Activated CD4-positive, alpha-beta T cell treated with anti-CD3 and anti-CD28 coated beads for 36 hours (primary cell): Measurements from ENCODE around the gene GJC2. TPM values are rescaled to one million over a fixed set of nuclear protein-coding genes. Genes with fewer than 3 reads are reported as not detected.

Source experiments
- ATAC-seq: fragments of 200-7000 bp; cut with Tn5 transposase; one replicate; pipeline ENCODE4 v1.10.0; 2021; ENCODE audit warnings: mild to moderate bottlenecking, moderate library complexity
- CTCF ChIA-PET: fragments of 350-600 bp; sonication (Branson Sonifier 250); formaldehyde crosslinking; loops from one replicate; lab custom pipeline; 2021; ENCODE audit warnings: antibody characterized with exemption; lab: Charles Lee
- POLR2A ChIA-PET: fragments of 350-600 bp; sonication (Branson Sonifier 250); formaldehyde crosslinking; loops from one replicate; lab custom pipeline; 2021; ENCODE audit warnings: antibody characterized with exemption, inconsistent platforms; lab: Charles Lee
- DNase-seq: peaks from one replicate; pipeline ENCODE4 v3.0.0-alpha.2; 2020
- H3K27ac Mint-ChIP-seq: one replicate; pipeline ENCODE4 v1.8.0; 2021; ENCODE audit warnings: mixed read lengths
- H3K27me3 Mint-ChIP-seq: one replicate; pipeline ENCODE4 v1.8.0; 2021; ENCODE audit warnings: mixed read lengths
- H3K36me3 Mint-ChIP-seq: one replicate; pipeline ENCODE4 v1.8.0; 2021; ENCODE audit warnings: low read depth, mixed read lengths
- H3K4me1 Mint-ChIP-seq: one replicate; pipeline ENCODE4 v1.8.0; 2021; ENCODE audit warnings: mixed read lengths
- H3K4me3 Mint-ChIP-seq: one replicate; pipeline ENCODE4 v1.8.0; 2021; ENCODE audit warnings: mild to moderate bottlenecking, moderate library complexity, mixed read lengths
- H3K9me3 Mint-ChIP-seq: one replicate; pipeline ENCODE4 v1.8.0; 2021; ENCODE audit warnings: low read depth, mixed read lengths
- intact Hi-C, 2 experiments: fragments of 100-400 bp; cut with DNase I in 1 of 2; cut with micrococcal nuclease in 1 of 2; formaldehyde crosslinking; loops; one replicate each; pipeline versions ENCODE4 v1.14.2 to v1.15.1; 2022 to 2024; cut with DNase I, micrococcal nuclease
- total RNA-seq, 2 experiments: library from RNA; stranded (reverse); gene quantifications; one replicate each; pipeline ENCODE4 v1.2.3, GENCODE V29; 2021

Gene GJC2
- total RNA-seq, 2 experiments from 2014 or later = 0.64 TPM; not detected in 1

DNA sequence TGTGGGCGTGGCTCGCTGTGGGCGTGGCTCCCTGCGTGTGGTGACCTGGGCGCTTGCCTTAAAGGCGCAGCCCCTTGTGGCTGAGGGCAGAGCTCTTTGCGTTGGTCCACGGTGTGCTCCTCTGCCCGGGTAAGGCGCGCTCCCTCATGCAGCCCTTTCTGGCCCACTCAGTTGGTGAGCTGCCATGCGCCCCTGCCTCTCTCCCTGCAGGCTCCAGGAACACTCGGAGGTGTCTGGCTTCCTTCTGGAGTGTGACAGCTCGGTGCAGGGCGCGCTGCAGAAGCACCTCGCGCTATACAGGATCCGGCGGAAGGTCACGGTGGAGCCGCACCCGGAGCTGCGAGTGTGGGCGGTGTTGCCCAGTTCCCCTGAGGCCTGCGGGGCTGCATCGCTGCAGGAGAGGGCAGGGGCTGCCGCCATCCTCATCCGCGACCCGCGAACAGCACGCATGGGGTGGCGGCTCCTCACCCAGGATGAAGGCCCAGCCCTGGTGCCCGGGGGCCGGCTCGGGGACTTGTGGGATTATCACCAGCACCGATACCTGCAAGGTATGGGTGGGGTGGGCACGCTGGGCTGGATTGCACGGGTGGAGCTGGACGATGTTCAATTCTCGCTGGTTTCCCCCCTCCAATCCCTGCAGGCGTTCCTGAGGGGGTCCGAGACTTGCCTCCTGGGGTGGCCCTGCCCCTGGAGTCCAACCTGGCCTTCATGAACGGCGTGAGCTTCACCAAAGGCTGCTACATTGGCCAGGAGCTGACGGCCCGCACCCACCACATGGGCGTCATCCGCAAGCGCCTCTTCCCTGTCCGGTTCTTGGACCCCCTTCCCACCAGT, 25.0 kb downstream of the GJC2 start:
- Mint-ChIP-seq H3K36me3 (no peaks in the 10 kb centered on the region), H3K4me3 (no peak overlapping the region), H3K9me3 (no peaks in the 10 kb centered on the region), H3K27me3 (no peaks in the 10 kb centered on the region), H3K4me1 (no peaks in the 10 kb centered on the region), H3K27ac (no peak overlapping the region)
- DNase-seq (peak; percentile 59), ATAC-seq (peak; percentile 67)
- intact Hi-C loops = loop anchor here (1.0 to 2.0 kb wide), 10 partner anchors 8 to 386 kb away; partner anchors contain the start of genes ARF1 (in 1 of the 2), GUK1 (in 1 of the 2), IBA57 (in 1 of the 2) and MRPL55 (in 1 of the 2)
- ChIA-PET POLR2A (interaction anchor here (0.7 to 1.7 kb wide), 3 partner anchors 10 to 175 kb away, joined by 3 to 9 read pairs (median 4); partner anchors contain the start of genes GUK1 and IBA57), CTCF (interaction anchor here (1.1 kb wide), 1 partner anchor 312 kb away, joined by 3 read pairs; no protein-coding TSS in a partner anchor)

- CTCF ChIA-PET = no interaction called here
- no peak for ATAC-seq
- POLR2A ChIA-PET = no interaction called here
- Mint-ChIP-seq H3K36me3 (no peaks in the 10 kb centered on the region), H3K4me3 (no peak overlapping the region), H3K27ac (no peak overlapping the region), H3K9me3 (no peaks in the 10 kb centered on the region), H3K27me3 (no peaks in the 10 kb centered on the region), H3K4me1 (no peaks in the 10 kb centered on the region)
- no peak for DNase-seq
- intact Hi-C loops = loop anchor here in 1 of 2 experiments (2.0 kb wide), 4 partner anchors 93 to 231 kb away; partner anchors contain the start of genes ARF1 and TRIM11
Measured at GRCh38 chr1:228175316-228176023, 25.7 kb downstream of the GJC2 start.

DNA sequence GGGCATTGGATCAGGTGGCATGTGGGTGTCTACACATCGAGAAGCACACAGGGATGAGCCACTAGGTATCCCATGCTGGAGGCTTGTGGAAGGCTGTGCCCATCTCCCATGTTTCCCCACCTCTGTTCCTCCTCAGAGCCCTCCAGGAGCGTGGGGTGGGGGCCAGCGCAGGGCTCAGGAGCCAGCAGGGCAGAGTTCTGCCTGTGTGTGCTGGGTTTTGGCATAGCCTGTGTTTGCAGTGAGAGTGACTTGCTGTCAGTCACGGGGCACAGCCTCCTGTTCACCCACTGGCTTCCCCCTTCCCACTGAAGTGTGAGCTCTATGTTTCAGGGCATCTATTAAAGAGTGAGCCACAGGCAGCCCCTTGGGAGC, 26.3 kb downstream of the GJC2 start:
- ChIA-PET CTCF (interaction anchor here (1.3 kb wide), 1 partner anchor 325 kb away, joined by 3 read pairs; no protein-coding TSS in a partner anchor), POLR2A (no interaction called here)
- intact Hi-C loops = no loop called here
- no peaks in the 10 kb centered on the region for H3K9me3 Mint-ChIP-seq
- H3K4me1 Mint-ChIP-seq = no peaks in the 10 kb centered on the region
- ATAC-seq (no peak), DNase-seq (no peak)
- no peak overlapping the region for H3K27ac Mint-ChIP-seq
- no peaks in the 10 kb centered on the region for H3K36me3 Mint-ChIP-seq
- H3K27me3 Mint-ChIP-seq = no peaks in the 10 kb centered on the region
- H3K4me3 Mint-ChIP-seq = no peak overlapping the region

- POLR2A ChIA-PET = interaction anchor here (0.6 kb wide), 1 partner anchor 46 kb away, joined by 3 read pairs; no protein-coding TSS in a partner anchor
- H3K4me1 Mint-ChIP-seq = no peaks in the 10 kb centered on the region
Measured at GRCh38 chr1:228176461-228177182, 26.9 kb downstream of the GJC2 start.

DNA sequence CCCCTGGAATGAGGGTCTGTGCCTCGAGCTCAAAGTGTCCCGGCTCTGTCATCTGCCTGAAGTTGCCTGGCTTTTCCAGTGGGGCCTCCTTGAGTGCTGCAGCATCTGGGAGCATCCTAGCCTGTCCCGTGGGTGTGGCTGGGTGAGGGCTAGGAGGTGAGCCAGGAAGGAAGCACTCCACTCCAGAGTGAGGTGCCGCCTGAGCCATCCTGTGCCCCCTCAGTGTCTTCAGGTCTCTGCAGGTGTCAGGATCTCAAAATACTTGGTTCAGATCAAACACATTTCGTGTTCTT, 27.4 kb downstream of the GJC2 start:
- Mint-ChIP-seq H3K27ac (no peak overlapping the region), H3K36me3 (no peaks in the 10 kb centered on the region), H3K4me1 (no peaks in the 10 kb centered on the region), H3K4me3 (no peak overlapping the region), H3K9me3 (no peaks in the 10 kb centered on the region), H3K27me3 (no peaks in the 10 kb centered on the region)
- no peak for DNase-seq
- CTCF ChIA-PET = interaction anchor here (1.3 to 1.6 kb wide), 2 partner anchors 10 to 324 kb away, joined by 3 to 8 read pairs; no protein-coding TSS in a partner anchor
- ATAC-seq = no peak
- intact Hi-C loops = no loop called here
- POLR2A ChIA-PET = interaction anchor here (0.6 kb wide), 1 partner anchor 46 kb away, joined by 3 read pairs; no protein-coding TSS in a partner anchor

More at GRCh38 chr1:228176461-228177182, 26.9 kb downstream of the GJC2 start:
- Mint-ChIP-seq H3K36me3 (no peaks in the 10 kb centered on the region), H3K27me3 (no peaks in the 10 kb centered on the region), H3K27ac (no peak overlapping the region), H3K9me3 (no peaks in the 10 kb centered on the region), H3K4me3 (no peak overlapping the region)
- CTCF ChIA-PET = interaction anchor here (1.3 to 1.6 kb wide), 2 partner anchors 10 to 325 kb away, joined by 3 to 8 read pairs; no protein-coding TSS in a partner anchor
- ATAC-seq (no peak), DNase-seq (no peak)
- intact Hi-C loops = no loop called here

- no peak for ATAC-seq
- Mint-ChIP-seq H3K4me1 (no peaks in the 10 kb centered on the region), H3K9me3 (no peaks in the 10 kb centered on the region), H3K36me3 (no peaks in the 10 kb centered on the region), H3K4me3 (no peak overlapping the region), H3K27ac (no peak overlapping the region), H3K27me3 (no peaks in the 10 kb centered on the region)
- ChIA-PET CTCF (interaction anchor here (0.7 to 1.9 kb wide), 3 partner anchors 11 to 375 kb away, joined by 3 to 8 read pairs (median 5); no protein-coding TSS in a partner anchor), POLR2A (no interaction called here)
- intact Hi-C loops = no loop called here
- DNase-seq = no peak
Measured at GRCh38 chr1:228177721-228178710, 28.3 kb downstream of the GJC2 start.

DNA sequence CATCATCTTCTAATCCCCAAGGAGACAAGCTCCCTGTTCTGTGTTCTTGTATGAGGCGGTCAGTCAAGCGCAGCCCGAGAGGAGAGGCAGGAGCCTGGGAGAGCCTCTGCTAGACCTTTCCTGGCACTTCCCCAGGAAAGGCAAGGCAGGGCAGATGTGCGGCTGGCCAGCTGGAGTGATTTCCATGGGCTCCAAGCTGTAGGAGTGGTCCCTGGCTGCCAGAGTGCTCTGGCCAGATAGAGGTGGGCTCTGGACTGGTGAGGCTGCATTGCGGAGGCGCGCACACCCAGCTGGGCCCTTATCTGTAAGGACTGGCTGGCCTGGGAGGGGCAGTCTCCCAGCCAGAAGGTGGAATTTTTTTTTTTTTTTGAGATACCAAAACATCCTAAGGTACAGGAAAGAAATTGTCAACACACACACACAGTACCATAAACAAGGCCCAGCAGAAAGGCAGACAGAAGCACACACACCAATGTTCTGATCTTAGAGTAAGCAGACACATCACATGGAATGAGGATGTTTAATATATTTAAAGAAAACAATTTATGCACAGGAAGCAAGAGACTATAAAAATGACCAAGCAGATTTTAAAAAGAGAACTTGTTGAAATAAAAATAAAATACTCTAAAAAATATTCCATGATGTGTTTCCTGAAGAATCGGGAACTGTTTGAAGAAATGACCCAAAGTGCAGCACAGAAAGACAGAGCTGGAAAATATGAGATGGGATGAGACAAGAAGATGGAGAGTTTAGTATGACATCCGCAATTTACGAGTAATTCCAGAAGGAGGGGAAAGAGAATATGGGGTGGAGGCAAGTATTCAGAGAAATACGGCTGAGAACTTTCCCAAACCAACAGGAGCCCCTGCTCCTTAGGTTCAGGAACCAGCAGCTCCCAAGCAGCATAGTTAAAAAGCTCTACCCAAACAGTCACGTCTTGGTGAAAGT, 29.3 kb downstream of the GJC2 start:
- H3K4me3 Mint-ChIP-seq = no peak overlapping the region
- intact Hi-C loops = no loop called here
- no peak overlapping the region for H3K27ac Mint-ChIP-seq
- no peaks in the 10 kb centered on the region for H3K9me3 Mint-ChIP-seq
- ATAC-seq (no peak), DNase-seq (no peak)
- ChIA-PET CTCF (interaction anchor here (0.7 to 1.9 kb wide), 4 partner anchors 13 to 376 kb away, joined by 3 to 6 read pairs (median 4); no protein-coding TSS in a partner anchor), POLR2A (no interaction called here)
- H3K27me3 Mint-ChIP-seq = no peaks in the 10 kb centered on the region
- no peaks in the 10 kb centered on the region for H3K36me3 Mint-ChIP-seq
- H3K4me1 Mint-ChIP-seq = no peaks in the 10 kb centered on the region

GRCh38 chr1:228180271-228180958, 30.7 kb downstream of the GJC2 start:
- peak; percentile 13 for DNase-seq
- peak; percentile 55 for ATAC-seq
- no peaks in the 10 kb centered on the region for H3K27me3 Mint-ChIP-seq
- no peak overlapping the region for H3K27ac Mint-ChIP-seq
- POLR2A ChIA-PET = no interaction called here
- H3K4me1 Mint-ChIP-seq = peaks cover 3% of the 10 kb centered on the region
- H3K36me3 Mint-ChIP-seq = no peaks in the 10 kb centered on the region
- intact Hi-C loops = loop anchor here in 1 of 2 experiments (5.0 kb wide), 1 partner anchor 183 kb away; no protein-coding TSS in a partner anchor
- CTCF ChIA-PET = interaction anchor here (1.0 to 1.4 kb wide), 3 partner anchors 14 to 60 kb away, joined by 3 to 6 read pairs (median 3); no protein-coding TSS in a partner anchor
- no peak overlapping the region for H3K4me3 Mint-ChIP-seq
- no peaks in the 10 kb centered on the region for H3K9me3 Mint-ChIP-seq
